ENCODE results near the gene DNAH7.

DNA sequence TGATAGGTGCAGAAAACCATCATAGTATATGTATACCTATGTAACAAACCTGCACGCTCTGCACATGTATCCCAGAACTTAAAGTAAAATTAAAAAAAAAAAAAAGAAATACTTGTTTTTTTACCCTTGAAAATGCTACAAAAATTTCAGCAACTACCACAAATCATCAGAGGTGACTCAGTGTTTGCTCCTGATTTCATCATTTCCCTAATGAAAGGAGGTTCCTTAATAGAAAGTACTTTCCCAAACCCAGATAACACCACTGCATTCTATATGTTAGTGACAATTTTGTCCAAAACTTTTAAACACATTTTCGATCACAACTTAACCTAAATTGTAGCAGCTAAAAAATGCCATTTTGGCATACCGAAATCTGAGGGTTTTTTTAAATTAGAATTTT, 248.3 kb downstream of the DNAH7 start:
- TF ChIP-seq, protein P1, sequence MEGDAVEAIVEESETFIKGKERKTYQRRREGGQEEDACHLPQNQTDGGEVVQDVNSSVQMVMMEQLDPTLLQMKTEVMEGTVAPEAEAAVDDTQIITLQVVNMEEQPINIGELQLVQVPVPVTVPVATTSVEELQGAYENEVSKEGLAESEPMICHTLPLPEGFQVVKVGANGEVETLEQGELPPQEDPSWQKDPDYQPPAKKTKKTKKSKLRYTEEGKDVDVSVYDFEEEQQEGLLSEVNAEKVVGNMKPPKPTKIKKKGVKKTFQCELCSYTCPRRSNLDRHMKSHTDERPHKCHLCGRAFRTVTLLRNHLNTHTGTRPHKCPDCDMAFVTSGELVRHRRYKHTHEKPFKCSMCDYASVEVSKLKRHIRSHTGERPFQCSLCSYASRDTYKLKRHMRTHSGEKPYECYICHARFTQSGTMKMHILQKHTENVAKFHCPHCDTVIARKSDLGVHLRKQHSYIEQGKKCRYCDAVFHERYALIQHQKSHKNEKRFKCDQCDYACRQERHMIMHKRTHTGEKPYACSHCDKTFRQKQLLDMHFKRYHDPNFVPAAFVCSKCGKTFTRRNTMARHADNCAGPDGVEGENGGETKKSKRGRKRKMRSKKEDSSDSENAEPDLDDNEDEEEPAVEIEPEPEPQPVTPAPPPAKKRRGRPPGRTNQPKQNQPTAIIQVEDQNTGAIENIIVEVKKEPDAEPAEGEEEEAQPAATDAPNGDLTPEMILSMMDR (IDR thresholded peaks at IDR 0.05): no peak
- no peak for TF ChIP-seq POLR2A (IDR thresholded peaks at IDR 0.05)

Measured in testis (tissue), 2 donors.